ENCODE measurements around the gene ADPRM. TPM values are rescaled to one million over a fixed set of nuclear protein-coding genes. Genes with fewer than 3 reads are reported as not detected.

ADPRM gene
- total and polyA plus RNA-seq, 2 donors (not counting 3 experiments of a cell fraction or from before 2014, with no cell fraction given), result 7.4 to 7.6 TPM

DNA sequence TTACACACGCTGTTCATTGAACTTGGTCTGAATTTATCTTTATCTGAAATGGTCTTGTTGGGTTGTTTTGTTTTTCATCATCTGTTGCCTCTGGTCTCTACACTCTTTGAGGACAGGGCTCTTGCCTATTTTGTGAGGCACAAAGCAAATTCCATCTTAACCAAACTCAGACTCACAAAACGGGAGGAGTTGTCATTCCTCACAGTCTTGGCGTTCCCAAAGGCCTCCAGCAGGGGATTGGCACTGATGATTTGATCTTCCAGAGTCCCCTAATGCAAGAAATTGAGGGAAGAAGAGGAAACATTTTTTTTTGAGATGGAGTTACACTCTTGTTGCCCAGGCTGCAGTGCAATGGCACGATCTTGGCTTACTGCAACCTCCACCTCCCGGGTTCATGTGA lies 49.0 kb upstream of the ADPRM start:
- no peaks in the 10 kb centered on the region for H3K9me1 ChIP-seq (replicated peaks; ENCODE audit: control insufficient read depth, extremely low read depth, insufficient read depth, low read length)
- intact Hi-C loops (cut with micrococcal nuclease) (loop anchor here (5.0 to 10.0 kb wide), 2 partner anchors 494 to 1336 kb away; no protein-coding TSS in a partner anchor), dilution Hi-C loops (cut with MboI; ENCODE audit: extremely low pct_ligation_motif_present, low sequenced_read_pairs) (no loop called here)
- H4K20me1 ChIP-seq (replicated peaks; ENCODE audit: control insufficient read depth, extremely low read depth, insufficient read depth, low read length), result no peaks in the 10 kb centered on the region
- no peak overlapping the region for H2AFZ ChIP-seq (ENCODE audit: low read depth, low read length)
- no TSS peak for BruUV-seq (replicated peaks)
- ChIA-PET POLR2A (no interaction called here), CTCF (interaction anchor here (4.6 kb wide), 1 partner anchor 196 kb away, joined by 88 read pairs; no protein-coding TSS in a partner anchor)
- no peak overlapping the region for H3K4me3 ChIP-seq (replicated peaks in 1 of 3; ENCODE audit: insufficient read depth in 1 of 3, low read depth in 1 of 3, low read length in 3 of 3)
- no peak overlapping the region for H3K4me2 ChIP-seq (ENCODE audit: insufficient read depth, low read length)
- TF ChIP-seq POLR2AphosphoS5 (IDR thresholded peaks at IDR 0.05; ENCODE audit: insufficient read depth, low read depth, low read length) (no peak), GATA2 (IDR thresholded peaks at IDR 0.05; ENCODE audit: insufficient read depth, insufficient read length, low read depth, low read length) (no peak), EZH2 (IDR thresholded peaks at IDR 0.05; ENCODE audit: borderline replicate concordance, low read depth, low read length, severe bottlenecking) (no peak), FOS (IDR thresholded peaks at IDR 0.05; ENCODE audit: borderline replicate concordance, insufficient read depth, low read length) (no peak), JUN (IDR thresholded peaks at IDR 0.05; ENCODE audit: borderline replicate concordance, insufficient read depth, insufficient read length, low read depth) (no peak), POLR2A (IDR thresholded peaks at IDR 0.05; ENCODE audit: low read depth, low read length) (no peak), MYC (IDR thresholded peaks at IDR 0.05; ENCODE audit: low read depth, low read length) (no peak)
- TF ChIP-seq, protein P1, sequence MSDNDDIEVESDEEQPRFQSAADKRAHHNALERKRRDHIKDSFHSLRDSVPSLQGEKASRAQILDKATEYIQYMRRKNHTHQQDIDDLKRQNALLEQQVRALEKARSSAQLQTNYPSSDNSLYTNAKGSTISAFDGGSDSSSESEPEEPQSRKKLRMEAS (IDR thresholded peaks at IDR 0.05; ENCODE audit: insufficient read depth, insufficient read length), result no peak
- TF ChIP-seq, protein P2, sequence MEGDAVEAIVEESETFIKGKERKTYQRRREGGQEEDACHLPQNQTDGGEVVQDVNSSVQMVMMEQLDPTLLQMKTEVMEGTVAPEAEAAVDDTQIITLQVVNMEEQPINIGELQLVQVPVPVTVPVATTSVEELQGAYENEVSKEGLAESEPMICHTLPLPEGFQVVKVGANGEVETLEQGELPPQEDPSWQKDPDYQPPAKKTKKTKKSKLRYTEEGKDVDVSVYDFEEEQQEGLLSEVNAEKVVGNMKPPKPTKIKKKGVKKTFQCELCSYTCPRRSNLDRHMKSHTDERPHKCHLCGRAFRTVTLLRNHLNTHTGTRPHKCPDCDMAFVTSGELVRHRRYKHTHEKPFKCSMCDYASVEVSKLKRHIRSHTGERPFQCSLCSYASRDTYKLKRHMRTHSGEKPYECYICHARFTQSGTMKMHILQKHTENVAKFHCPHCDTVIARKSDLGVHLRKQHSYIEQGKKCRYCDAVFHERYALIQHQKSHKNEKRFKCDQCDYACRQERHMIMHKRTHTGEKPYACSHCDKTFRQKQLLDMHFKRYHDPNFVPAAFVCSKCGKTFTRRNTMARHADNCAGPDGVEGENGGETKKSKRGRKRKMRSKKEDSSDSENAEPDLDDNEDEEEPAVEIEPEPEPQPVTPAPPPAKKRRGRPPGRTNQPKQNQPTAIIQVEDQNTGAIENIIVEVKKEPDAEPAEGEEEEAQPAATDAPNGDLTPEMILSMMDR (IDR thresholded peaks at IDR 0.05; ENCODE audit: extremely low read depth in 1 of 2, insufficient read depth in 1 of 2, low read depth in 1 of 2, low read length in 2 of 2), result no peak
- H3K9ac ChIP-seq (replicated peaks; ENCODE audit: extremely low read depth, insufficient read depth, low read length), result no peak overlapping the region
- no peaks in the 10 kb centered on the region for H3K9me3 ChIP-seq (replicated peaks; ENCODE audit: control insufficient read depth, insufficient read depth, low read length)
- DNase-seq (ENCODE audit: low read depth, low spot score), result no peak
- H3K79me2 ChIP-seq (ENCODE audit: control insufficient read depth, insufficient read depth, low read length), result no peaks in the 10 kb centered on the region
- H3K4me1 ChIP-seq (ENCODE audit: control insufficient read depth, extremely low read depth, insufficient read depth, low read length), result no peaks in the 10 kb centered on the region
- no peaks in the 10 kb centered on the region for H3K36me3 ChIP-seq (ENCODE audit: control insufficient read depth in 2 of 2, extremely low read depth in 1 of 2, insufficient read depth in 2 of 2, low read length in 2 of 2)
- no peak for FAIRE-seq
- H3K27ac ChIP-seq (ENCODE audit: insufficient read depth, low read depth, low read length), result no peak overlapping the region
- no peaks in the 10 kb centered on the region for H3K27me3 ChIP-seq (ENCODE audit: control insufficient read depth in 2 of 2, insufficient read depth in 2 of 2, low read length in 2 of 2)

Measured in endothelial cell of umbilical vein (primary cell).